Upper lobe of left lung (tissue), 6 donors: ENCODE data around the gene MTCL1. TPM values are rescaled to one million over a fixed set of nuclear protein-coding genes. Genes with fewer than 3 reads are reported as not detected.

Experiments
- ATAC-seq, 2 donors: fragments of 200-7000 bp; cut with Tn5 transposase; one replicate each; pipeline ENCODE4 v1.9.1; 2022; ENCODE audit warnings: mild to moderate bottlenecking in 2 of 2, moderate library complexity in 2 of 2; ENCODE audit not compliant: low FRiP score in 2 of 2
- DNase-seq, 2 donors: peaks; one replicate each; pipeline ENCODE4 v3.0.0-alpha.2; 2019 to 2020
- H3K27ac ChIP-seq, 4 donors: fragments of 200-600 bp; sonication (generic); one replicate each; pipeline ENCODE4 v1.5.1; 2016 to 2019
- H3K27me3 ChIP-seq, 4 donors: fragments of 200-600 bp; sonication (generic); one replicate each; pipeline ENCODE4 v1.5.1; 2017 to 2019
- H3K36me3 ChIP-seq, 4 donors: fragments of 200-600 bp; sonication (generic); one replicate each; pipeline ENCODE4 v1.5.1; 2016 to 2019
- H3K4me1 ChIP-seq, 4 donors: fragments of 200-600 bp; sonication (generic); one replicate each; pipeline ENCODE4 v1.5.1; 2018 to 2019
- H3K4me3 ChIP-seq, 4 donors: fragments of 200-600 bp; sonication (generic); one replicate each; pipeline ENCODE4 v1.5.1; 2017 to 2019; ENCODE audit warnings: mild to moderate bottlenecking in 2 of 4, moderate library complexity in 1 of 4
- H3K9me3 ChIP-seq, 4 donors: fragments of 200-600 bp; sonication (generic); one replicate each; pipeline ENCODE4 v1.5.1; 2018 to 2019
- EP300 ChIP-seq, 4 donors: sonication (generic); formaldehyde crosslinking; IDR thresholded peaks; one replicate each; pipeline ENCODE4 v1.5.1; 2017; ENCODE audit warnings: antibody characterized with exemption in 4 of 4, control low read depth in 2 of 4
- POLR2A ChIP-seq, 4 donors: fragments of 450-650 bp; IDR thresholded peaks; one replicate each; pipeline ENCODE4 v1.5.1; 2016 to 2017; ENCODE audit warnings: antibody characterized with exemption in 4 of 4, mild to moderate bottlenecking in 2 of 4
- POLR2AphosphoS5 ChIP-seq, 2 donors: sonication (generic); formaldehyde crosslinking; IDR thresholded peaks; one replicate each; pipeline ENCODE4 v1.5.1; 2017; ENCODE audit warnings: antibody characterized with exemption in 2 of 2
- WGBS, 2 donors: methylation state at CpG; one replicate each; pipeline ENCODE4 v1.1.5; 2017 to 2018; 5-methylcytosine and 5-hydroxymethylcytosine counted together
- total RNA-seq, 6 donors: library from RNA; depleted of rRNA in 4 of 6; stranded (reverse); fragments of >200 nt in 4 of 6; gene quantifications; one replicate each; pipeline versions ENCODE4 v1.1.0 to v1.2.1, GENCODE V29; 2016 to 2021
- TF ChIP-seq, protein P1 (sequence below), 6 experiments: fragments of 450-650 bp in 4 of 6; fragments of 200-600 bp in 2 of 6; sonication (generic) in 2 of 6; IDR thresholded peaks; one replicate each; pipeline ENCODE4 v1.5.1; 2016 to 2019; ENCODE audit warnings: antibody characterized with exemption in 6 of 6
- donor health status: DM: no; HTN: no; CAD: no; lungs with moderate emphysema.
- donor health status: DM: no; HTN: yes; CAD: no; lungs with severe emphysema.

MTCL1 gene
- total RNA-seq, 6 donors from 2014 or later = 4.5 to 17.9 (median 8.1) TPM

DNA sequence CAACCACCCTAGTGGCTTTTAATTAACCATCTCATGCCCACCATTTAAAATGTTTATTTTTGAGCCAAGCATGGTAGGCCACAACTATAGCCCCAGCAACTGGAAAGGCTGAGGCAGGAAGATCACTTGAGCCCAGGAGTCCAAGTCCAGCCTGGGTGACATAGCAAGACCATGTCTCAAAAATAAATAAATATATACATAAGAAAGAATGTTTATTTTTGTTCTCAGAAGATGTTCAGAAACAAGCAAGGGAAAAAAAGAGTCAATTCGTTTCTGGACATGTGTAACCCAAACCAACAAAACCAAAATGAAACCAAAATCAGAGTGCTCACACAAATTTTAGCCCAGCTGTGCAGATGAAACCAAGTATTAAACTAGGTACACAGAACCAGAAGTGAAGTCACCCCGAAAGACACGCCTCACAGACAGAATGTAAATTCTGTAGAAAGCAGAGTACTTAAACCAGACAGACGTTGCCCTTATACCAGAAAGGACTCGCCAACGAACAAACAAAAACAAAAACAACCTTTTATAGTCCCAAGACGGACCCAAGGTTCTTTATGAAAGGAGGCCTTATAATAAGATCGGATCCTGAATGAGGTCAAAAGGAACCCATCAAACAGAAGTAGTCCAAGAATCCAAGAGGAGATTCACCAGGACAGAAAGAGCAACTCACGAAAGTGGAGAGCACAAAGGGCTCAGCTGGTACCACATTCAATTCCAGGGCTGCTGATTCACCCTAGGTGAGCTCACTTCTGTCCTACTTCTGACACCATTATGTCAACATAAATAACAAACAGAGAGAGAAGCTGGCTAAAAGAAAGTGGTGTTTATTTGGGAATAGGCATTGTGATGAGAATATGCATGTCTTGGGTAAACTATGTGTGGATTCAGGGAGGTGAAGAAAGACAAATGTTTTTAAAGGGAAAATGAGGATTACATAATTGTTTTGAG, 31.8 kb upstream of the MTCL1 start:
- 89 to 90% methylated on average over 9 of the region's 9 CpGs for WGBS, 2 donors
- no peak overlapping the region for H3K27ac ChIP-seq

DNA sequence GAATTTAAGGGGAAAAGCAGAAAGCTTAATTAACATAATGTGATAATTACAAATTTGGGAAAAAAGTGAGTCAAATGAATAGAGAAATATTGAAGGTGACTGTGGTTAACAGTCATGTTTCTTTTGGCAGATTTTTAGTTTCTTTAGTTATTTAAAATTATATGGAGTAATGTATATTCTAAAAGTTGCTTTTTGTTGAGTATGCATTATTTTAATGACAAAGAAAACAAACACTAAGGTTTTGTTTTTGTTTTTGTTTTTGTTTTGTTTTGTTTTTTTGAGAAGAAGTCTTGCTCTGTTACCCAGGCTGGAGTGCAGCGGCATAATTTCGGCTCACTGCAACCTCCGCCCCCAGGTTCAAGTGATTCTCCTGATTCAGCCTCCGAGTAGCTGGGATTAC, 30.3 kb upstream of the MTCL1 start:
- Histone ChIP-seq H3K27me3 (no peaks in the 10 kb centered on the region), H3K27ac (no peak overlapping the region), H3K4me1 (no peaks in the 10 kb centered on the region), H3K36me3 (no peaks in the 10 kb centered on the region), H3K9me3 (no peaks in the 10 kb centered on the region), H3K4me3 (no peak overlapping the region)
- no peak for TF ChIP-seq POLR2A (IDR thresholded peaks at IDR 0.05)
- no peak for TF ChIP-seq EP300 (IDR thresholded peaks at IDR 0.05)
- TF ChIP-seq POLR2AphosphoS5 (IDR thresholded peaks at IDR 0.05) = no peak
- TF ChIP-seq, protein P1, sequence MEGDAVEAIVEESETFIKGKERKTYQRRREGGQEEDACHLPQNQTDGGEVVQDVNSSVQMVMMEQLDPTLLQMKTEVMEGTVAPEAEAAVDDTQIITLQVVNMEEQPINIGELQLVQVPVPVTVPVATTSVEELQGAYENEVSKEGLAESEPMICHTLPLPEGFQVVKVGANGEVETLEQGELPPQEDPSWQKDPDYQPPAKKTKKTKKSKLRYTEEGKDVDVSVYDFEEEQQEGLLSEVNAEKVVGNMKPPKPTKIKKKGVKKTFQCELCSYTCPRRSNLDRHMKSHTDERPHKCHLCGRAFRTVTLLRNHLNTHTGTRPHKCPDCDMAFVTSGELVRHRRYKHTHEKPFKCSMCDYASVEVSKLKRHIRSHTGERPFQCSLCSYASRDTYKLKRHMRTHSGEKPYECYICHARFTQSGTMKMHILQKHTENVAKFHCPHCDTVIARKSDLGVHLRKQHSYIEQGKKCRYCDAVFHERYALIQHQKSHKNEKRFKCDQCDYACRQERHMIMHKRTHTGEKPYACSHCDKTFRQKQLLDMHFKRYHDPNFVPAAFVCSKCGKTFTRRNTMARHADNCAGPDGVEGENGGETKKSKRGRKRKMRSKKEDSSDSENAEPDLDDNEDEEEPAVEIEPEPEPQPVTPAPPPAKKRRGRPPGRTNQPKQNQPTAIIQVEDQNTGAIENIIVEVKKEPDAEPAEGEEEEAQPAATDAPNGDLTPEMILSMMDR (IDR thresholded peaks at IDR 0.05) = no peak
- DNase-seq = no peak
- 66 to 87% methylated on average over 4 of the region's 4 CpGs for WGBS, 2 donors
- ATAC-seq = no peak

More for the DNA sequence above, 31.8 kb upstream of the MTCL1 start:
- TF ChIP-seq, protein P1 (IDR thresholded peaks at IDR 0.05) = no peak
- TF ChIP-seq POLR2AphosphoS5 (IDR thresholded peaks at IDR 0.05) (no peak), POLR2A (IDR thresholded peaks at IDR 0.05) (no peak), EP300 (IDR thresholded peaks at IDR 0.05) (no peak)
- no peaks in the 10 kb centered on the region for H3K9me3 ChIP-seq
- no peaks in the 10 kb centered on the region for H3K4me1 ChIP-seq
- ATAC-seq = no peak
- no peaks in the 10 kb centered on the region for H3K27me3 ChIP-seq
- no peak for DNase-seq
- H3K4me3 ChIP-seq = no peak overlapping the region
- no peaks in the 10 kb centered on the region for H3K36me3 ChIP-seq

DNA sequence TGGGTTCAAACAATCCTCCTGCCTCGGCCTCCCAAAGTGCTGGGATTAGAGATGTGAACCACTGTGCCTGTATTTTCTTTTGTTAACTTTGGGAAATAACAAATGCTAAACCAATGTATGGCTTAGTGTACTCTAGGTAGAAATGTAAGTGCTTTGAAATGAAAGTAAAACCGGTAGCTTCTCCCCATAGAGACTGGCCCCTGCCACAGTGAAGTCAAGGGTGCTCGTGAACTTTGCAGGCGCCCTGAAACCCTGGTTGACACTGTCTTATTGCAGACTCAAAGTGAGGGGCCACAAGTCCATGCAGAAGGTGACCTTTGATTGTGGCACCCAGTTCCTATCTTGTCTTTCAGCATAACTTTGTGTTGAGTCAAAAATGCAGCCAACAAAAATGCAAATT, 24.2 kb upstream of the MTCL1 start:
- H3K27me3 ChIP-seq = no peaks in the 10 kb centered on the region
- ATAC-seq = no peak
- H3K9me3 ChIP-seq = no peaks in the 10 kb centered on the region
- WGBS, 2 donors = 75 to 93% methylated on average over 4 of the region's 4 CpGs
- TF ChIP-seq EP300 (IDR thresholded peaks at IDR 0.05) (no peak), POLR2AphosphoS5 (IDR thresholded peaks at IDR 0.05) (no peak), POLR2A (IDR thresholded peaks at IDR 0.05) (no peak)
- TF ChIP-seq, protein P1 (IDR thresholded peaks at IDR 0.05) = no peak
- no peaks in the 10 kb centered on the region for H3K4me1 ChIP-seq
- no peak overlapping the region for H3K4me3 ChIP-seq
- no peak for DNase-seq
- H3K36me3 ChIP-seq = no peaks in the 10 kb centered on the region
- H3K27ac ChIP-seq = no peak overlapping the region

DNA sequence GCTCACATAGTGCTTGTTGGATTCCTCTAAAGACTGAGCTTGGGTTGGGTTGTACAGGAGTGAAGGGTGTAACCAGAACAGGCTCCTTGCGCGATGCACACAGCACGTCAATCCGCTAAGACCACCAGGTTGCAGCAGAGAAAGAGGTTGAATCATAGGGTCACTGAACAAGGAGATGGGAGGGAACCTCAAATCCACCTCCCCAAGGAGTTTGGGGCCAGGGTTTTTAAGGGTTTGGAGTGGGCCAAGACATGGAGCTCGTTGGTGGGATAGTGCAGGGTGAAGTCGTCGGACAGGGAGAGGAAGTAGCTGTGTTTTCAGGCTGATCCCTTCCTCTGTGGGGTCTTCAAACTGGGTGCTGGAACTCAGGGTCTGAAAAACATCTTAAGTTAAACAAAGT, 20.8 kb upstream of the MTCL1 start:
- H3K9me3 ChIP-seq = no peaks in the 10 kb centered on the region
- ATAC-seq (no peak), DNase-seq (no peak)
- no peak overlapping the region for H3K27ac ChIP-seq
- TF ChIP-seq EP300 (IDR thresholded peaks at IDR 0.05) (no peak), POLR2AphosphoS5 (IDR thresholded peaks at IDR 0.05) (no peak)
- WGBS, 2 donors = 94 to 95% methylated on average over 7 of the region's 7 CpGs
- no peak overlapping the region for H3K4me3 ChIP-seq
- H3K4me1 ChIP-seq = no peaks in the 10 kb centered on the region
- H3K27me3 ChIP-seq = no peaks in the 10 kb centered on the region
- H3K36me3 ChIP-seq = no peaks in the 10 kb centered on the region

DNA sequence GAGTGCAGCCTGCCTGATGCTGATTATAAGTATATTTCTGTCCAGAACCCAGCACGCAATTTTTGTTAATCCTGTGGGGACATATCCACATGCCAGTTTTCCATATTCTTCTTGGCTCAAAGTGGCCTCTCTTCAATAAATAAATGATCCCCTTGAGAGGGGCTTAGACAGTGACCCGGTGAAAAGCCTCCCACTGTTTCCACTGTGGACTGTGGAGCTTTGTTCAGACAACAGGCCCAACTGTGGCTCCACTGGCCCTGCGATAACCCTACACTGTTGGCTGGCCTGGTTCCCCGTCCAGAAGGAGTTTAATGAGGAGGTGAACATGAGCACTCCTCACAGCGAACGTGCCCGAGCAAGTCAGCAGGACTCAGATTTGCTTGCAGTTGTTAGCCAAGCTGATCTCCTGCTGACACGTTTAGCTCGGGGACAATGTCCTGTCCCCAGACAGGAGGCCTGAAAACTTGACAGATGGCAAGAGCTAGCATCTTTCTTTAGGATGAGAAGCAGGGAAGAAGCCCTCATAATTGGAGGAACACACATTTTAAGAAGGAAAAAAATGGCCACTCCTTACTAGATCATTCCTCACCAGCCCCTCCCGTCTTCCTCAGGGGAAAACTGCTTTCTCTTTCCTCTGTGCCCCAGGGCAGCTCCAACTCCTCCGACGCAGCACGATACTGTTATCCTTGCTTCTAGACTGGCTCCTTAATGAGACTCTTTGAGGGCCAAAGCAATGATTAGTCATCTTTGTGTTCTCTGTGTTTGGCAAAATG, 20.0 kb upstream of the MTCL1 start:
- Histone ChIP-seq H3K36me3 (no peaks in the 10 kb centered on the region), H3K4me3 (no peak overlapping the region), H3K9me3 (no peaks in the 10 kb centered on the region), H3K27ac (no peak overlapping the region), H3K4me1 (no peaks in the 10 kb centered on the region), H3K27me3 (no peaks in the 10 kb centered on the region)
- ATAC-seq (peak in 1 of 2 donors; percentile 24), DNase-seq (peak in 1 of 2 donors; percentile 16)
- TF ChIP-seq, protein P1 (IDR thresholded peaks at IDR 0.05) = no peak
- TF ChIP-seq POLR2AphosphoS5 (IDR thresholded peaks at IDR 0.05) (no peak), EP300 (IDR thresholded peaks at IDR 0.05) (no peak), POLR2A (IDR thresholded peaks at IDR 0.05) (no peak)
- 83 to 84% methylated on average over 12 to 13 of the region's 13 CpGs for WGBS, 2 donors
